Suprapubic skin (tissue), 3 donors: ENCODE measurements around the gene MSS51.

Experiments
- CTCF ChIP-seq, 2 donors: fragments of 200-600 bp in 1 of 2; fragments of 450-650 bp in 1 of 2; sonication (generic) in 1 of 2; IDR thresholded peaks; one replicate each; pipeline ENCODE4 v1.5.1; 2016 to 2019; ENCODE audit warnings: antibody characterized with exemption in 2 of 2, mild to moderate bottlenecking in 1 of 2, moderate library complexity in 1 of 2
- POLR2A ChIP-seq, 2 donors: fragments of 450-650 bp; IDR thresholded peaks; one replicate each; pipeline ENCODE4 v1.6.1; 2017; ENCODE audit warnings: antibody characterized with exemption in 2 of 2, mild to moderate bottlenecking in 2 of 2, moderate library complexity in 2 of 2

- TF ChIP-seq POLR2A (IDR thresholded peaks at IDR 0.05) (no peak), CTCF (IDR thresholded peaks at IDR 0.05) (no peak)
Observed at GRCh38 chr10:73444457-73444856, 11.1 kb upstream of the MSS51 start.
